Measurements from ENCODE around the gene PHF21B.

The PHF21B gene

GRCh38 chr22:44917372-44918165, 92.2 kb downstream of the PHF21B start:
- Histone ChIP-seq H3K27ac (ENCODE audit: low read depth, low read length, poor library complexity, severe bottlenecking) (no peak overlapping the region), H3K79me2 (ENCODE audit: insufficient read depth, low read length) (no peaks in the 10 kb centered on the region), H3K9me2 (ENCODE audit: low read depth, low read length) (no peaks in the 10 kb centered on the region), H2AFZ (ENCODE audit: low read length) (no peak overlapping the region), H3K9me3 (ENCODE audit: low read length) (no peaks in the 10 kb centered on the region), H4K20me1 (ENCODE audit: insufficient read depth, low read length) (no peaks in the 10 kb centered on the region), H3K4me3 (ENCODE audit: low read depth, low read length, poor library complexity, severe bottlenecking) (no peak overlapping the region), H3K9ac (ENCODE audit: low read length) (no peak overlapping the region), H3K36me3 (ENCODE audit: insufficient read depth, low read length) (no peaks in the 10 kb centered on the region), H3F3A (ENCODE audit: insufficient read depth, low read length) (no peaks in the 10 kb centered on the region), H3K4me2 (ENCODE audit: low read length) (no peak overlapping the region), H3K4me1 (ENCODE audit: insufficient read depth, low read length, severe bottlenecking) (no peaks in the 10 kb centered on the region), H3K27me3 (ENCODE audit: insufficient read depth, low read length) (no peaks in the 10 kb centered on the region)
- TF ChIP-seq EZH2 (IDR thresholded peaks at IDR 0.05; ENCODE audit: borderline replicate concordance, low read length) (no peak), CTCF (IDR thresholded peaks at IDR 0.05; ENCODE audit: low read length) (no peak)

GRCh38 chr22:44916281-44917231, 93.2 kb downstream of the PHF21B start:
- Histone ChIP-seq H3K9me3 (ENCODE audit: low read length) (no peaks in the 10 kb centered on the region), H3K4me3 (ENCODE audit: low read depth, low read length, poor library complexity, severe bottlenecking) (no peak overlapping the region), H3K79me2 (ENCODE audit: insufficient read depth, low read length) (no peaks in the 10 kb centered on the region), H4K20me1 (ENCODE audit: insufficient read depth, low read length) (no peaks in the 10 kb centered on the region), H3K4me1 (ENCODE audit: insufficient read depth, low read length, severe bottlenecking) (no peaks in the 10 kb centered on the region), H3K9ac (ENCODE audit: low read length) (no peak overlapping the region), H3K4me2 (ENCODE audit: low read length) (no peak overlapping the region), H3K27ac (ENCODE audit: low read depth, low read length, poor library complexity, severe bottlenecking) (no peak overlapping the region), H3K27me3 (ENCODE audit: insufficient read depth, low read length) (no peaks in the 10 kb centered on the region), H2AFZ (ENCODE audit: low read length) (no peak overlapping the region), H3F3A (ENCODE audit: insufficient read depth, low read length) (no peaks in the 10 kb centered on the region), H3K36me3 (ENCODE audit: insufficient read depth, low read length) (no peaks in the 10 kb centered on the region), H3K9me2 (ENCODE audit: low read depth, low read length) (no peaks in the 10 kb centered on the region)
- TF ChIP-seq CTCF (IDR thresholded peaks at IDR 0.05; ENCODE audit: low read length) (no peak), EZH2 (IDR thresholded peaks at IDR 0.05; ENCODE audit: borderline replicate concordance, low read length) (no peak)

- H4K20me1 ChIP-seq (ENCODE audit: insufficient read depth, low read length), result no peaks in the 10 kb centered on the region
- no peak overlapping the region for H3K4me2 ChIP-seq (ENCODE audit: low read length)
- no peak overlapping the region for H3K4me3 ChIP-seq (ENCODE audit: low read depth, low read length, poor library complexity, severe bottlenecking)
- H3K9me3 ChIP-seq (ENCODE audit: low read length), result no peaks in the 10 kb centered on the region
- H3K9ac ChIP-seq (ENCODE audit: low read length), result no peak overlapping the region
- H3K36me3 ChIP-seq (ENCODE audit: insufficient read depth, low read length), result no peaks in the 10 kb centered on the region
- H3K27ac ChIP-seq (ENCODE audit: low read depth, low read length, poor library complexity, severe bottlenecking), result no peak overlapping the region
- no peak overlapping the region for H2AFZ ChIP-seq (ENCODE audit: low read length)
- no peaks in the 10 kb centered on the region for H3K27me3 ChIP-seq (ENCODE audit: insufficient read depth, low read length)
- H3K79me2 ChIP-seq (ENCODE audit: insufficient read depth, low read length), result no peaks in the 10 kb centered on the region
- TF ChIP-seq CTCF (IDR thresholded peaks at IDR 0.05; ENCODE audit: low read length), result no peak
- TF ChIP-seq EZH2 (IDR thresholded peaks at IDR 0.05; ENCODE audit: borderline replicate concordance, low read length), result no peak
- H3K4me1 ChIP-seq (ENCODE audit: insufficient read depth, low read length, severe bottlenecking), result no peaks in the 10 kb centered on the region
- H3F3A ChIP-seq (ENCODE audit: insufficient read depth, low read length), result no peaks in the 10 kb centered on the region
- H3K9me2 ChIP-seq (ENCODE audit: low read depth, low read length), result no peaks in the 10 kb centered on the region
Observed at GRCh38 chr22:44915441-44915840, 94.4 kb downstream of the PHF21B start.
